HepG2 (cell line): ENCODE results near the gene EBF4. TPM values are rescaled to one million over a fixed set of nuclear protein-coding genes. Genes with fewer than 3 reads are reported as not detected.
A peak's percentile ranks its signal among the peaks of the same experiment; 100 is the strongest.

Experiments used
- ATAC-seq: fragments of 200-7000 bp; cut with Tn5 transposase; 3 replicates; pipeline ENCODE4 v1.9.1; 2020; ENCODE audit warnings: mild to moderate bottlenecking, moderate library complexity
- BruUV-seq: library from RNA; stranded (reverse); fragments of 400-500 nt; replicated peaks from 2 replicates; lab custom pipeline; 2021; lab: Mats Ljungman, UMichigan
- CTCF ChIA-PET: fragments of 300-600 bp; formaldehyde crosslinking; extraction: SDS; loops from one replicate; lab custom pipeline; 2021; ENCODE audit warnings: low total read pairs, inconsistent platforms, low intra/inter-chr PET ratio; lab: Yijun Ruan, JAX
- POLR2A ChIA-PET: fragments of 350-600 bp; sonication (Branson Sonifier 250); formaldehyde crosslinking; loops from one replicate; lab custom pipeline; 2020; ENCODE audit warnings: antibody characterized with exemption, inconsistent platforms; lab: Yijun Ruan, JAX
- DNase-seq: peaks from one replicate; pipeline ENCODE4 v3.0.0-alpha.2; 2015; ENCODE audit warnings: low spot score
- FAIRE-seq: peaks from 3 replicates; lab custom pipeline; 2011; peaks lifted over from hg19 to GRCh38; lab: Jason Lieb, UNC
- H2AFZ ChIP-seq: one replicate; pipeline ENCODE4 v1.6.1; 2011; ENCODE audit warnings: low read length, inconsistent platforms
- H3K27ac ChIP-seq: fragments of 300-600 bp; 3 replicates; pipeline ENCODE4 v1.8.0; 2011; ENCODE audit warnings: mixed run types, mild to moderate bottlenecking, mixed read lengths, low read length, inconsistent platforms; ENCODE audit not compliant: insufficient read depth; ENCODE audit errors: extremely low read length
- H3K27me3 ChIP-seq, 2 experiments: fragments of 200-600 bp in 1 of 2; 2 replicates in 1 of 2; 3 replicates in 1 of 2; pipeline versions ENCODE4 v1.6.0 to v1.8.0; 2011; ENCODE audit warnings: low read length in 2 of 2, mild to moderate bottlenecking in 2 of 2, moderate library complexity in 2 of 2, inconsistent platforms in 1 of 2; ENCODE audit not compliant: insufficient read depth in 2 of 2, control insufficient read depth in 1 of 2
- H3K36me3 ChIP-seq, 2 experiments: fragments of 200-600 bp in 1 of 2; replicated peaks in 1 of 2; 2 replicates in 1 of 2; 3 replicates in 1 of 2; pipeline versions ENCODE4 v1.5.1 to v1.8.0; 2011; ENCODE audit warnings: low read length in 2 of 2, inconsistent platforms in 1 of 2; ENCODE audit not compliant: insufficient read depth in 2 of 2, control insufficient read depth in 1 of 2
- H3K4me1 ChIP-seq: 2 replicates; pipeline ENCODE4 v1.5.1; 2012; ENCODE audit warnings: low read length, inconsistent platforms; ENCODE audit not compliant: insufficient read depth
- H3K4me2 ChIP-seq: 2 replicates; pipeline ENCODE4 v1.6.0; 2011; ENCODE audit warnings: low read depth, low read length, inconsistent platforms
- H3K4me3 ChIP-seq, 3 experiments: fragments of 200-600 bp in 1 of 3; sonication (generic), shearing (Covaris generic) in 1 of 3; replicated peaks in 1 of 3; 2 replicates each; pipeline ENCODE4 v1.5.1; 2011 to 2016; ENCODE audit warnings: low read length in 3 of 3, inconsistent platforms in 2 of 3, low read depth in 2 of 3, mild to moderate bottlenecking in 2 of 3, control low read depth in 1 of 3, mixed read lengths in 1 of 3; ENCODE audit not compliant: insufficient read depth in 1 of 3
- H3K79me2 ChIP-seq: one replicate; pipeline ENCODE4 v1.6.1; 2011; ENCODE audit warnings: low read length, inconsistent platforms; ENCODE audit not compliant: insufficient read depth
- H3K9ac ChIP-seq: 2 replicates; pipeline ENCODE4 v1.6.0; 2011; ENCODE audit warnings: mild to moderate bottlenecking, low read depth, low read length, inconsistent platforms; ENCODE audit not compliant: insufficient read depth
- H3K9me3 ChIP-seq: 2 replicates; pipeline ENCODE4 v1.5.1; 2012; ENCODE audit warnings: mild to moderate bottlenecking, low read length
- H4K20me1 ChIP-seq: 2 replicates; pipeline ENCODE4 v1.6.0; 2011; ENCODE audit warnings: inconsistent platforms, mild to moderate bottlenecking, low read length, moderate library complexity; ENCODE audit not compliant: insufficient read depth
- ATF1 ChIP-seq: IDR thresholded peaks from 2 replicates; pipeline ENCODE4 v1.6.1; 2016; ENCODE audit warnings: mild to moderate bottlenecking, control low read depth
- SNAPC4 ChIP-seq: sonication (generic); formaldehyde crosslinking; IDR thresholded peaks from 2 replicates; pipeline ENCODE4 v1.4.0; 2020; ENCODE audit warnings: mild to moderate bottlenecking, missing genetic modification reagents
- SNRNP70 ChIP-seq: fragments of 200-400 bp; formaldehyde crosslinking; IDR thresholded peaks from 2 replicates; pipeline ENCODE4 v1.6.1; 2017; ENCODE audit warnings: mild to moderate bottlenecking, low read depth, low read length, moderate library complexity
- TEAD3 ChIP-seq: optimal IDR thresholded peaks from 2 replicates; pipeline ENCODE3; 2016; ENCODE audit warnings: borderline replicate concordance
- ZBTB7A ChIP-seq: sonication (generic); formaldehyde crosslinking; IDR thresholded peaks from 2 replicates; pipeline ENCODE4 v1.8.0; 2022; ENCODE audit warnings: mild to moderate bottlenecking, missing genetic modification reagents
- ZNF577 ChIP-seq: sonication (generic); formaldehyde crosslinking; IDR thresholded peaks from 2 replicates; pipeline ENCODE4 v1.4.0; 2020; ENCODE audit warnings: mild to moderate bottlenecking, low read depth, missing genetic modification reagents, borderline replicate concordance
- WGBS: methylation state at CpG from one replicate; pipeline ENCODE4 v1.1.6; 2017; ENCODE audit warnings: low lambda C conversion rate; 5-methylcytosine and 5-hydroxymethylcytosine counted together
- in situ Hi-C: cut with HindIII; loops from 2 replicates; pipeline ENCODE4 v1.10.0; 2017; ENCODE audit warnings: low pct_unique_long_range_greater_than_20kb; ENCODE audit not compliant: extremely low pct_ligation_motif_present
- intact Hi-C: fragments of 100-400 bp; cut with micrococcal nuclease; formaldehyde crosslinking; loops from one replicate; pipeline ENCODE4 v1.10.0; 2022; ENCODE audit not compliant: unreplicated experiment
- polyA plus RNA-seq, 8 experiments: library from polyadenylated mRNA; depleted of rRNA in 3 of 8; stranded (reverse) in 7 of 8; unstranded in 1 of 8; fragments of >200 nt; fragmentation: Illumina TruSeq in 4 of 8; extraction: Trizol in 4 of 8; gene quantifications; 2 replicates each; pipeline versions ENCODE4 v1.2.1 to v1.2.3, GENCODE V29; 2011 to 2016; ENCODE audit warnings: low read depth in 4 of 8, missing spikeins in 1 of 8, mixed read lengths in 1 of 8; ENCODE audit not compliant: insufficient read depth in 1 of 8
- total RNA-seq, 5 experiments: library from RNA; depleted of rRNA; stranded (reverse); fragments of >200 nt; fragmentation: Illumina TruSeq; extraction: Trizol; gene quantifications; 2 replicates each; pipeline ENCODE4 v1.2.3, GENCODE V29; 2016; ENCODE audit warnings: low read depth in 1 of 5
- TF ChIP-seq, protein P1 (sequence below): sonication (generic); formaldehyde crosslinking; IDR thresholded peaks from 2 replicates; pipeline ENCODE4 v1.4.0; 2020; ENCODE audit warnings: missing genetic modification reagents, borderline replicate concordance
- TF ChIP-seq, protein P2 (sequence below): sonication (generic); formaldehyde crosslinking; IDR thresholded peaks from 2 replicates; pipeline ENCODE4 v1.4.0; 2020; ENCODE audit warnings: low read depth, missing genetic modification reagents

Gene EBF4
- total and polyA plus RNA-seq, 2 of the 13 experiments (the other 11 are each of a cell fraction or from before 2014, with no cell fraction given) = 0.84 to 2.2 TPM

DNA sequence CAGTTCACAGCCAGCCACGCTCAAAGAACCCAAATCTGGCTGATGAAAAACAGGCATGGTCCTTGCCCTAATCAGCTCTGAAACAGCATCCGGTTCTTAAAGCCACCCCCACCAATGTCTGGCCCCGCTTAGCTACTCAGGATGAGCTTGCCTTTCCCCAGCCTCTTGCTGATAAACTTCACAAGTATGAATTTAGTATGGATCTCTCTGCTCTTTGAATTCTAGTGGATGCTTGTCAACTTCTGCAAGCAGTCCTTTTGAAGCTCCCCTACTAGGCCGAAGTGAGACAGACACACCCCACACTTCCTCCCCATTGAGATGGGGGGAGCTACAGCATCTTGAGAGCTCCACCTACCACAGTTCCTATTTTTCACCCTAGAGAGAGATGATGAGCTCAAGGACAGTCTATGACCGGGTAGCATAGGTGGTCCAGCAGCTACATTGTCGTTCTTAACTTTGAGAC lies 36.7 kb downstream of the EBF4 start (continued):
- TF ChIP-seq, protein P1, sequence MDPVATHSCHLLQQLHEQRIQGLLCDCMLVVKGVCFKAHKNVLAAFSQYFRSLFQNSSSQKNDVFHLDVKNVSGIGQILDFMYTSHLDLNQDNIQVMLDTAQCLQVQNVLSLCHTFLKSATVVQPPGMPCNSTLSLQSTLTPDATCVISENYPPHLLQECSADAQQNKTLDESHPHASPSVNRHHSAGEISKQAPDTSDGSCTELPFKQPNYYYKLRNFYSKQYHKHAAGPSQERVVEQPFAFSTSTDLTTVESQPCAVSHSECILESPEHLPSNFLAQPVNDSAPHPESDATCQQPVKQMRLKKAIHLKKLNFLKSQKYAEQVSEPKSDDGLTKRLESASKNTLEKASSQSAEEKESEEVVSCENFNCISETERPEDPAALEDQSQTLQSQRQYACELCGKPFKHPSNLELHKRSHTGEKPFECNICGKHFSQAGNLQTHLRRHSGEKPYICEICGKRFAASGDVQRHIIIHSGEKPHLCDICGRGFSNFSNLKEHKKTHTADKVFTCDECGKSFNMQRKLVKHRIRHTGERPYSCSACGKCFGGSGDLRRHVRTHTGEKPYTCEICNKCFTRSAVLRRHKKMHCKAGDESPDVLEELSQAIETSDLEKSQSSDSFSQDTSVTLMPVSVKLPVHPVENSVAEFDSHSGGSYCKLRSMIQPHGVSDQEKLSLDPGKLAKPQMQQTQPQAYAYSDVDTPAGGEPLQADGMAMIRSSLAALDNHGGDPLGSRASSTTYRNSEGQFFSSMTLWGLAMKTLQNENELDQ (CRISPR knock-in tag) = no peak
- TF ChIP-seq SNRNP70 = no peak

DNA sequence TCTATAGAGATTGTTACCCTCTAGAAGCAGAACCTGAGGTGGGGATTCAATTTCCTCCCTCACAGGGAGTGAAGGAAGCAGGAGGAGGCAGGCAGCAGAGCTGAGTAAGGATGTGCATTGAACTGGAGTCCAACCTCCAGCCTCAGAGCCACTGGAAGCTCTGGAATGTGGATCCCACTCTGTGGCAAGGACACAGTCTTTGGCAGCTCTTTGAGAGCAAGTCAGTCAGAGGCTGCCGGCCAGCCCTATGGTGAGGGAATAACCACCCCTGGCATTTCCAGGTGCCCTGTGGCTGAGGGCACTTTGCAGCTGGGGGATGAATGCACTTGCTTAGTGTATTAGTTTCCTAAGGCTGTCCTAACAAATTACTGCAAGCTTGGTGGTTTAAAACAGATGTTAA lies 37.2 kb downstream of the EBF4 start:
- intact Hi-C loops = no loop called here
- no peak for TF ChIP-seq ZNF577 (CRISPR knock-in tag)
- TF ChIP-seq ATF1 (CRISPR knock-in tag) = no peak
- TF ChIP-seq SNAPC4 (CRISPR knock-in tag) = no peak
- TF ChIP-seq TEAD3 = peak; percentile 50
- TF ChIP-seq, protein P2, sequence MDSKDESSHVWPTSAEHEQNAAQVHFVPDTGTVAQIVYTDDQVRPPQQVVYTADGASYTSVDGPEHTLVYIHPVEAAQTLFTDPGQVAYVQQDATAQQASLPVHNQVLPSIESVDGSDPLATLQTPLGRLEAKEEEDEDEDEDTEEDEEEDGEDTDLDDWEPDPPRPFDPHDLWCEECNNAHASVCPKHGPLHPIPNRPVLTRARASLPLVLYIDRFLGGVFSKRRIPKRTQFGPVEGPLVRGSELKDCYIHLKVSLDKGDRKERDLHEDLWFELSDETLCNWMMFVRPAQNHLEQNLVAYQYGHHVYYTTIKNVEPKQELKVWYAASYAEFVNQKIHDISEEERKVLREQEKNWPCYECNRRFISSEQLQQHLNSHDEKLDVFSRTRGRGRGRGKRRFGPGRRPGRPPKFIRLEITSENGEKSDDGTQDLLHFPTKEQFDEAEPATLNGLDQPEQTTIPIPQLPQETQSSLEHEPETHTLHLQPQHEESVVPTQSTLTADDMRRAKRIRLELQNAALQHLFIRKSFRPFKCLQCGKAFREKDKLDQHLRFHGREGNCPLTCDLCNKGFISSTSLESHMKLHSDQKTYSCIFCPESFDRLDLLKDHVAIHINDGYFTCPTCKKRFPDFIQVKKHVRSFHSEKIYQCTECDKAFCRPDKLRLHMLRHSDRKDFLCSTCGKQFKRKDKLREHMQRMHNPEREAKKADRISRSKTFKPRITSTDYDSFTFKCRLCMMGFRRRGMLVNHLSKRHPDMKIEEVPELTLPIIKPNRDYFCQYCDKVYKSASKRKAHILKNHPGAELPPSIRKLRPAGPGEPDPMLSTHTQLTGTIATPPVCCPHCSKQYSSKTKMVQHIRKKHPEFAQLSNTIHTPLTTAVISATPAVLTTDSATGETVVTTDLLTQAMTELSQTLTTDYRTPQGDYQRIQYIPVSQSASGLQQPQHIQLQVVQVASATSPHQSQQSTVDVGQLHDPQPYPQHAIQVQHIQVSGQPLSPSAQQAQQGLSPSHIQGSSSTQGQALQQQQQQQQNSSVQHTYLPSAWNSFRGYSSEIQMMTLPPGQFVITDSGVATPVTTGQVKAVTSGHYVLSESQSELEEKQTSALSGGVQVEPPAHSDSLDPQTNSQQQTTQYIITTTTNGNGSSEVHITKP (CRISPR knock-in tag) = no peak
- TF ChIP-seq ZBTB7A (CRISPR knock-in tag) = 0 out of 2 replicates have a peak, but pooled peaks have one; percentile 21

More for the DNA sequence above, 37.2 kb downstream of the EBF4 start:
- in situ Hi-C loops = no loop called here
- CTCF ChIA-PET = no interaction called here
- Histone ChIP-seq H3K4me2 (no peak overlapping the region), H3K27me3 (peaks cover 0 to 26% of the 10 kb centered on the region in 2 experiments; a peak in 2 of 5 replicates), H3K4me3 (no peak overlapping the region), H3K27ac (no peak overlapping the region), H3K4me1 (no peaks in the 10 kb centered on the region), H3K36me3 (no peaks in the 10 kb centered on the region), H3K9me3 (no peaks in the 10 kb centered on the region), H3K79me2 (no peaks in the 10 kb centered on the region), H3K9ac (no peak overlapping the region), H2AFZ (no peak overlapping the region), H4K20me1 (no peaks in the 10 kb centered on the region)
- POLR2A ChIA-PET = no interaction called here
- DNase-seq (no peak), ATAC-seq (peak; percentile 89), FAIRE-seq (no peak)
- 9% methylated on average over 1 of the region's 1 CpG for WGBS
- no TSS peak for BruUV-seq
